NCI-H345 treated with DMSO at 0.1 percent for 48 hours (cell line): ENCODE data around the gene OR52N1.

Source experiments
- DNase-seq: peaks from one replicate; lab custom pipeline; 2025; ENCODE audit not compliant: unreplicated experiment; lab: John Stamatoyannopoulos, UW

Gene OR52N1

DNA sequence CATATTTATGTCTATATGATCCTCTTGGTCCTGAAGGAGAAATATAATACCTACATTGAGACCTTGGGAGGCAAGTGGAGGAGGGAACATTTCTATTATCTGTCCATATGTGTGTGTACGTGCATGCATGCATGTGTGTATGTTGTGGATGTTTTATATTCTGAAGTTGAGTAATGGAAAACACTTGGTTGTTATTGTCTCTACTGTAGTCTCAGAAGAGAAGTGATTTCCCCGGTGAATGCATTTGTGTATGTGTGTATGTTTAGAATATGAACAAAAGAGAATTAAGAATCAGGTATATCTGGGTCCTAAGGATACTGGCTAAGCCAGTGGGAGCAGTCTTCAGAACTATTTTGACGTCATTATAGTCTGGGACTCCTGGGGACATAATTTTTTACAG is at the start of gene OR52N1:
Gene OR52N1, minus strand, starts transcription at position 101 of the 400 bp plus-strand sequence. CDS start 2,449 bp downstream, outside the sequence.
- DNase-seq = no peak

DNA sequence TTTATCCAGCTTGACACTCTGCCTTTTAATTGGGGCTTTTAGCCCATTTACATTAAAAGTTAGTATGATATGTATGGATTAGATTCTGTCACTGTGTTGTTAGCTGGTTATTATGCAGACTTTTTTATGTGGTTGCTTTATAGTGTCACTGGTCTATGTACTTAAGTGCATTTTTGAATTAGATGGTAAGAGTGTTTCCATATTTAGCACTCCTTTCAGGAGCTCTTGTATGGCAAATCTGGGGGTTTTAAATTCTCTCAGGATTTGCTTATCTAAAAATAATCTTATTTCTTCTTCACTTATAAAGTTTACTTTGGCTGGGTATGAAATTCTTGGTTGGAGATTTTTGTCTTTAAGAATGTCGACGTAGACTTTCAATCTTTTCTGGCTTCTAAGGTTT is 46.6 kb upstream of the OR52N1 start:
- DNase-seq = no peak

DNA sequence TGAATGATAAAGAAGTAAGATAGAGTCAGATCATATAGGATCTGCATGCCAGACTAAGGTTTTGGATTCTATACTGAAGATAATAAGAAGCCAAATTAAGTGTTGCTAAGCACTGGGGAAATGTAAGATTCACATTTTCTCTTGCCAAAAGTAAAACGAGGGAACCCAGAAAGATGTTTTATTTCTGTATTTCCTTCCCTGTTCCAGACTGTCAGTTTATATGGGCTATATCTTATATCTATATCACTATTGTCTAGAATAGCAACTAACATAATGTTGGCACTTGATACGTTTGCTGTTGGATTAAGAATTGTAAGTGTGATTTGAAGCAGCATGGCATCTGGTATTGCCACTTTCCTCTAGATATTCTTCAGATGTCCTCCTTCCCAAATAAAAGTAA is 42.4 kb upstream of the OR52N1 start:
- DNase-seq = no peak

DNA sequence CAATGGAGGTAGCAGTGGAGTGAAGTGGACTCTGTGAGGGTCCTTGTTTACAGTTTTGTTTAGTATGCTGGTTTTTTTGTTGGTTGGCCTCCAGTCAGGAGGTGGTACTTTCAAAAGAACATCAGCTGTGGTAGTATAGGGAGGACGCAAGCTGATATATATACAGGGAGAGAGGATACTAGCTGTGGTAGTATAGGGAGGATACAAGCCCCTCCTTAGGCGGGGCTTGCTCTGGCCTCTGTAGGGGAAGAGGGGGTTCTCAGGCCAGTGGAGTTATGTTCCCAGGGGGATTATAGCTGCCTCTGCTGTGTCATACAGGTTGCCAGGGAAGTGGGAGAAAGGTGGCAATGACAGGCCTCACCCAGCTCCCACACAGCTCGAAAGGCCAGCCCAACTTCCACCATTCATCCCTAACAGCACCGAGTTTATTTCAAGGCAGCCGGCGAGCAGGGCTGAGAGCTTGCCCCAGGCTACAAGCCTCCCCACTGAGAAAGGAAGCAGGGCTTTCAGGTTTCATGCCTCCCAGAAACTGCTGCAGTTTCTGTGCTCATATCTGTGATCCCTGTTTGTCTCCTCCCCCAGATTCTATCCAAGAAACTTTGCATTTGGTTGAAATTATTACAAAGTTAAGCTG is 40.2 kb upstream of the OR52N1 start:
- DNase-seq = no peak

DNA sequence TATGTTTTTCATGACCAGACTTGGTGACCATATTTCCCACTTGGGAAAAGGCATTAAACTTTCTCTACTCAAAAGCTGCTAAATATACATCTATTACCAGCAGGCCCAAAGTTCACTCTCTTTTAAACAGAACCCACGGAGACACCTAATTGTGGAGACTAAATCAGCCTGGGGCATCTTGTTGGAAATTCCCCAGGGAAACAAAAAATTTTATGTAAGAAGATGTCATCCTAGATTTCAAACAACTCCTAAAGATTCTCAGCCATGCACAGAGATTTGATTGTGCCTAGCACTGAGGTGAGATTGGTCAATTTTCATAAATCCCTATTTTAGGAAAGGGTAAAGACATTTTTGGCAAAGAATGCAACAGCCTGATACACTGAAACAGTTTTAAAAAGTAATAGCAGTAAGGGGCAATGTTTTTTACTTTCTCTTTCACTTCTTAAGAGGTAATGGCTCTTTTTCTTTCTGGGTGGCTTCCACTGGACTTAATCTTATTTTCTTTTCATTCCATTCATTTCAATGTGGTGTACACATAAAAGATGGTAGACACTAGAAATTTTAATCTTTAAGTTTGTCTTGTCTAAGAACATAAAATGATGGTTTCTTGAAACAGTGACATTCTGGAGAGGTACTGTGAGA is 27.3 kb upstream of the OR52N1 start:
- DNase-seq = no peak

DNA sequence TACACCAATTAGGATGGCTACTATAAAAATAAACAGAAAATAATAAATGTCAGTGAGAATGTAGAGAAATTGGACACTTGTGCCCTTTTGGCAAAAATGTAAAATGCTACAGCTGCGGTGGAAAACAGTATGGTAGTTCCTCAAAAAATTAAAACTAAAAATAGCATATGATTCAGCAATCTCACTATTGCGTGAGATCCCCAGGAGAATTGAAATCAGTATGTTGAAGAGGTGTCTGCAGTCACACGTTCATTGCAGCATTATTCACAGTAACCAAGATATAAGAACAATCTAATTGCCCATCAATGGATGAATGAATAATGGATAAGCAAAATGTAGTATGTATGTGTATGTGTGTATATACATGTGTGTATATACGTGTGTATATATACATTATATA is 24.5 kb upstream of the OR52N1 start:
- no peak for DNase-seq

DNA sequence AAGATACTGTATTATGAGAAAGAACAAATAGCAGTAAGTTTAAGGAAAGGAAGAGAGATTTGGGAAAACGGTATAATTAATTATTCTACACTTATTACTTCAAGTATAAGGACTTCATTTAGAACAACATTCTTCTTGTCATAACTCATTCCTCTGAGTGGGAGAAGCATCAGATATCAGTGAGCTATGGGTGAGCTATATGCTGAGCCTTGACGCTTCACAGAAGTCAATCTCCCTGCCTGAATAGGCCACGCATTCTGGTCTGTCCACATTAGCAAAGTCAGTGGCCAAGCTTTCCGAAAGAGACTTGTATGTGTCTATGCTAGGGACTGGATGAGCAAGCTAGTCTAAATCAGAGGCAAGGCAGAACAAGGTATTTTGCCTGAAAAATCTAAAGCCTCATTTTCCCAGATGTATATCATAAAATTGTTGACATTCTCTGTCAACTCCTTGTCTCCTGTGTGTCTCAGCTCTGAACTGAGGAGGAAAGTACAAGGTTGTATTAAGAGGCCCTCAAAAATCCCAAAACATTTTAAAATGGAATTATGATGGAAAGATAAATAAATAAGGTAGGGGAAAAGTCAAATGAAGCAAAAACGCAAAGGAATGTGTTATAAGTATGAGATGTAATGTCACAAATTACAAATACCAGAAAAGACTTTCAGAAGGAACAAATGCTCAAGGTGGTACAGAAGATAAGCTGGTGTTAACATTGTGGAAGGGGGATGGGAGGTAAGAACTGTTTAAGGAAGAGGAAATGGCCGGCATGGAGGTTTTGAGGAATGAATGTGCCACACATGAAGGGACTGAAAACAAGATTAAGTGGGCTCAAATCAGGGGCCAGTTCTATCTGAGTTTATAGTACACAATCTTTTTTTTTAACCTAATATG is 19.1 kb upstream of the OR52N1 start:
- DNase-seq = no peak

DNA sequence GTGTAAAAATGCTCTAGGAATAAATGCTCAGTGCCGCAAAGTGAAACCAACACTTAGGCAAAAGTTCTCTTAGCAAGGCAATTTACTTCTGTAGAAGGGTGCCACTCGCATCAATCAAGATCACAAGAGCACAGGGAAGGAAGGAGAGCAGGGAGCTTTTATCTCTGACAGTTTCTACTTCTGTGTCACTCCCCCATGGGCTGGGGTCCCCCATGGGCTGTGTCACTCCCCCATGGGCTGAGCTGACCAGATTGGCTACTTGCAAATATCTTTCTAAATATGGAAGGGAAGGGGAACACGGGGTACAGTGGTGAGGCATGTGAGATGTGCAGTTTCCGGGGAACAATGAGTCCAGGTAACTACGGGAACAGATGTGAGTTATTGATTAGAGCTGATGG is 18.1 kb upstream of the OR52N1 start:
- peak; percentile 30 for DNase-seq

DNA sequence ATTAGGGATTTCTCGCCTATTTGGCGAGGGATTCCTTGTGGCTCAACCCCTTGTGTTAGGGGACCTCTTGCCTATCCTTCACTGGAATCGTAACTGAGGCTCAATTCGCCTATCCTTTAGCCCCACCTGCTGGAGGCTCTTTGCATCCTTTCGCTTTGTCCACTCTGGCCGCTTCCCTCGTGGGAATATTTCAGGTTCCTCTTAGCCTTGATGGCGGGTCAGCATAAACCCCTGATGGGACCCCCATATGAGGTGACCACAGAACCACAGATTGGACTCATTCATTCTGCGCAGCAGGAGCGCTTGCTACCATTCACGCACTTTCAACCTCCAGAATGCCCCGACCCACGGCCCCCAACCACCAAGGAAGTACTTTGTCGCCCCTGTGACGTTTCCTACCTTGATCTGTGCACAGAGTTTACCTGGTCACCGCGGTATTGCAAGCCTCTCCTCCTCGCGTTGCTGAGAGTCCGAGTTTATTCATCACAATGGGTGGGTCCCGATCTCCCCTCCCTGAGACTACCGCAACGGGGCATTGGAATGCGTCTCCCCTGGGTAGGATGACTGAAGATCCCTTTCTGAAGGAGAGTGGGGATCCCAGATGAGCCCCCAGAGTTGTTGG is 17.5 kb upstream of the OR52N1 start, which contains the start of gene OR52N2:
Gene OR52N2, plus strand, starts transcription at position 425 of the 622 bp plus-strand sequence. CDS start 11,412 bp downstream, outside the sequence.
- DNase-seq = peak; percentile 66

DNA sequence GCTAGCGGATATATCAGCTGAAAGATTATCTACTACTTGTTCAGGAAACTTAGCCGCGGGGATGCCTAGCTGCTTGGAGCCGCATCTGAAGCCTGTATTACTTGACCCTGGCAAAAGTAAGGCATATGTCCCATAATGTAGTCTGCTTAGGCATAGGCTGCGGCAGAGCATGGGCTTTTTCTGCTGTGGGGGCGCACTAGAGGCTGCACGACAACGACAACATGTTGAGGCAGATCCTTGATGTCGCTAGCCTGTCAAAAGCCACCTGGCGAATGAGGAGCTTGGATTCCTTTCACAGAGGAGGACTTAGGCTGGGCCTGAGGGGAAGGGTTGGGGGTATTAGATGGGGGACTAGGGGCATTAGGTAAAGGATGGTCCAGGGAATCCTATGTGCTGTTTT is 16.5 kb upstream of the OR52N1 start:
- DNase-seq = no peak

DNA sequence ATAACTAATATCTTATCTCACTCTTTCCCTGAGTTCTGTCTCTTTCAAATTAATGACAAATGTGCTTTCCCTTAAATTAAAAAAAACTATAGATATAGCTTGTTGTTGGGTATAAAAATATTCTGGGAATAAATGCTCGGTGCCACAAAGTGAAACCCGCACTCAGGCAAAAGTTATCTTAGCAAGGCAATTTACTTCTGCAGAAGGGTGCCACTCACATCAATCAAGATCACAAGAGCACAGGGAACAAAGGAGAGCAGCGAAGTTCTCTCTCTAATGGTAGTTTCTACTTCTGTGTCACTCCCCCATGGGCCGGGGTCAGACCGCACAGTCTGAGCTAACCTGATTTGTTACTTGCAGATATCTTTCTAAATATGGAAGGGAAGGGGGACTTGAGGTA is 12.9 kb upstream of the OR52N1 start:
- DNase-seq = no peak

DNA sequence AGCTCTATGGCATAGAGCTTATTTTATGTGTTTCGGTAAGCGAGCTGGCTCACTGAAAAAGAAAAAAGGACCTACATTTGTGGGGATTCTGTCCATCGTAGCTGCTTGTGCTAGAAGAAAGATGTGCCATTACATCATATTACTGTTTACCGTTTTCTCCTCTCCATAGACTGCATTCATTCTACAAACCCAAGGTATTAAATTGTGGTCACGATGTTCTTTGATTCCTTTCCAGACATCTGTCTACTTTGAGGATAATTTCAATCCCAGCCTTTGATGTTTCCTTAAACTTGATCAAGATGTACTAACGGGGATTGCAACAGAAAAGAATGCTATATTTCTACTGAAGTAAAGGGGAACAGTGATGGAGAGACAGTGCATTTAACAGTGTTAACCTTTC is 5.5 kb upstream of the OR52N1 start:
- DNase-seq = no peak

DNA sequence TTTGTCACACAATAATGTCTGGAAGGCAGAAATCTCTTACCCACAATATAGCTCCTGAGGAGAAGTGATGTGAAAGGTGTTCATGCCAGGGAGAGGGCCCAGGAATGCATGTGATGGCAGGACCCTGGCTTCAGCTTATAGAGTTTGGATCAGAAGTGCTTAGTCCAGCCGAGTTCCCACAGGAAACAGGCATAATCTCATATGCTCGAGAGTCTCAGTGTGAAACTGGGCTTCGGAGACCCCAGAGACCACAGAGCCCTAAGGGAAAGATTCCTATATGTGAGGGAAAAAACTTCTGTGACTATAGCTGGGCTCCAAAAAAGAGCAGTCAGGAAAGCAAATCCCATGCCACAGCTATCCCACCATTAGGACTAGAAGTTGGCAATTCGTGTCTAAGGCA is 7.8 kb downstream of the OR52N1 start, which contains the start of gene OR52N5:
Gene OR52N5, minus strand, starts transcription at position 101 of the 400 bp plus-strand sequence. CDS start 4,721 bp downstream, outside the sequence.
- DNase-seq = no peak

DNA sequence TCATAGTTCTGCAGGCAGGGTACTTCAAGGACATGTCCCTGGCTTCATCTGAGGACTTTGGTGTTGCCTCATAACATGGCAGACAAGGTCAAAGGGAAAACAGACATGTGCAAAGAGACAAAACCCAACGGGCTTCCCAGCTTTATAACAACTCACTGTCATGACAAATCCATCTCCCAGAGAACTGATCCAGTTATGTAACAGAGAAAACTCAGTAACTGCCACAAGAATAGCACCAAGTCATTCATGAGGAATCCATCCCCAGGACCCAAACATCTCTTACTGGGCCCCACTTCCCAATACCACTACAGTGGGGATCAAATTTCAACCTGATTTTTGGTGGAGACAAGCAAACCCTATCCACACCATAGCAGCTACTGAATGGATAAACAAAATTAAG is 24.0 kb downstream of the OR52N1 start:
- DNase-seq = no peak

DNA sequence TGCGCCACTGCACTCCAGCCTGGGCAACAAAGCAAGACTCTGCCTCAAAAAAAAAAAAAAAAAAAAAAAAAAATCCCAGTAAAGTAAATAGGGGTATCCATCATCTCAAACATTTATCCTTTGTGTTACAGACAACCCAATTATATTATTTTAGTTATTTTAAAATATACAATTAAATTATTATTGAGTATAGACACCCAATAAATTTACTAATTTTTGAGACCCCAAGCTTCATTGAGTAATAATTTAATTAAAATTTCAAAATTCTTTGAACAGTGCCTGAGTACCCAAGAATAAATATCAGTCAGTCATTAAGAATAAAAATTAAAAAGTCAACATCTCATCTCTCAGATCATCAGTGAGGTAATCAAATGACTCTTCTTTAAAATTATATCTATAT is 37.1 kb downstream of the OR52N1 start, which contains the start of gene OR52N4:
Gene OR52N4, plus strand, starts transcription at position 301 of the 400 bp plus-strand sequence. CDS start 498 bp downstream, outside the sequence.
- DNase-seq = no peak

DNA sequence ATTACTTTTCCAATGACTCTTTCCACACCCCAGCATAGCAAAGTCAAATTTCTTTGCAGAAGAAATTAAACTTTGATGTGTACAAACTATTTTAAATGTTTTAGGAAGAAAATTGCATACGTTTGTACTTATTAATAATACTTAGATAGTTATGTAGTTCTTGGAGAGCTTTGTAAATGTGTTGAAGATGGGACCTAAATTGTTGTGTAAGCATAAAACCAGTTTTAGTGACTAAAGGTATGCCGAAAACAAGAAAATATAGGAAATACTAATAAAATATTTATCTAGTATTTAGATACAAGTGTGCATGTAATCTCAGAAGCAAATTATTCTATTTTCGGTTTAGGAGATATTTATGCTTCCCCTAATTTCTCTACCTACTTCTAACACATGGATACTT is 41.2 kb downstream of the OR52N1 start:
- no peak for DNase-seq

DNA sequence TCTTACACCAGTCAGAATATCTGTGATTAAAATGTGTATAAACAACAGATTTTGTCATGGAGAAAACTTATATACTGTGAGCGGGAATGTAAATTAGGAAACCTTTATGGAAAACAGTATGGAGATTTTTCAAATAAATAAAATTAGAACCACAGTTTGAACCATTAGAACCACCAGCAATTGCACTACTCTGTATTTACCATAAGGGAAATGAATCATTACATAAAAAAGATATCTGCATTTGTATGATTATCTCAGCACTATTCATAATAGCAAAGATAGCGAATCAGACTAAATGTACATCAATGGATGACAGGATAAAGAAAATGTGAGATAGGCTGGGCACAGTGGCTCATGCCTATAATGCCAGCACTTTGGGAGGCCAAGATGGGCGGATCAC is 44.5 kb downstream of the OR52N1 start:
- no peak for DNase-seq

DNA sequence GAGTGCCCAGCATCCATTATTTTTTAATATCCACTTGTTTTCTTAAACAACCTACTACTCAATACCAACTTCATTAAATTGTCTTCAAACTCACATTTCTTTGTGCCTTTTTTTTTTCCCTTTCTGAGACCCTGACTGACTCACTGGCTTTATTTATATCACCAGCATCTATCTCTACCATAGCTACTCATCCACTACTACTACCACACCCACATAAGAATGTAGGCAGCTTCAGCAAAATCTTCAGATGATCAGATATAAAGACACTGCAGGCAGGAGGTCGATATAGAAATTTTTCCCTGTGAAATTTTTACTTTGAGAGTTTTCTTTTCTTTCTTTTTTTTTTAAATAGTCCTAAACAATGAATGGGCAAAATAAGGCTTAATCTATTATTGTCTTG is 52.6 kb downstream of the OR52N1 start:
- no peak for DNase-seq

DNA sequence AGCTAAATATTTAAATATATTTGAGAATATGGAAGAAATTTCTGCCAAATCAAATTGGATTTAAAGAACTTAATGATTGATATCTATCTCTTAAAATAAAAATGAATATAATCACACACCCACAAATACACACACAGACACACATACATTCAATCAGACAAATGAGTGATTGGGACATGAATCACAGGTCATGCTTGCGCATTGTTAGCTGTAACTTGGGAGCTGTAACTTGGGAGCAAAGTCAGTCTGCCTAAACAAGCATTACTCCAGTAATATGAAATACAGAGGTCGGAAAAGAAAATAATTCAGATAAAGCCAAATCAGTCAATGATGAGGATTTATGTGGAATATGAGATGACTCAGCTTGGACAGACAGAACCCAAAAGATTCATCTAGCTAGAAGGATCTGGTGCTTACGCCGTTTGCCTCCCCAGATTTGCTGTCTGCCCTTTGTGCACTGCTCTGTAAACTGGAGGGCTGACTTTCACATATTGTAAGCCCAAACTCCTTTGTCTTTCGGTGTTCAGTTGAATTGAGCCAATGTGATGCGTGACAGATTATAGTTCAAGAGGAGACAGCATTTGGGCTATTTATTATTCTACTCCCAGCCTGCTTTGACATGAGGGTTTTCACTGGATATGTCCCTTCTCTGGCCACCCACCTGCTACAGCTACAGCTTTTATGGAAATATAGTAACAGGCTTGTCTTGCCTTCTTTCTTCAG is 53.2 kb downstream of the OR52N1 start:
- DNase-seq = no peak

DNA sequence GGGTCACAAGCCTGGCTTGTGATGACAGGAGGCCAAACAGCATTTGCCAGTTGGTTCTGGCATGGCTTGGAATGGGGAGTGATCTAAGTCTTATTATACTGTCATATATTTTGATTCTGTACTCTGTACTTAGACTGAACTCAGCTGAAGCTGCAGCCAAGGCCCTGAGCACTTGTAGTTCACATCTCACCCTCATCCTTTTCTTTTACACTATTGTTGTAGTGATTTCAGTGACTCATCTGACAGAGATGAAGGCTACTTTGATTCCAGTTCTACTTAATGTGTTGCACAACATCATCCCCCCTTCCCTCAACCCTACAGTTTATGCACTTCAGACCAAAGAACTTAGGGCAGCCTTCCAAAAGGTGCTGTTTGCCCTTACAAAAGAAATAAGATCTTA is 54.0 kb downstream of the OR52N1 start:
- no peak for DNase-seq
